GM12878 (cell line): ENCODE data around the gene LDLRAD3. TPM values are rescaled to one million over a fixed set of nuclear protein-coding genes. Genes with fewer than 3 reads are reported as not detected.

Experiments used
- ATAC-seq: fragments of 200-7000 bp; cut with Tn5 transposase; 3 replicates; pipeline ENCODE4 v1.9.1; 2020; ENCODE audit warnings: mild to moderate bottlenecking, moderate library complexity
- BruUV-seq: library from RNA; stranded (reverse); fragments of 400-500 nt; replicated peaks from 2 replicates; lab custom pipeline; 2021; lab: Mats Ljungman, UMichigan
- CTCF ChIA-PET: fragments of 300-600 bp; sonication (Branson Sonifier 250); formaldehyde crosslinking; extraction: SDS; loops from one replicate; lab custom pipeline; 2021; ENCODE audit warnings: inconsistent platforms; lab: Yijun Ruan, JAX
- POLR2A ChIA-PET: fragments of 350-600 bp; formaldehyde crosslinking; extraction: SDS; loops from one replicate; lab custom pipeline; 2021; ENCODE audit warnings: inconsistent platforms; lab: Charles Lee
- RAD21 ChIA-PET: fragments of 300-600 bp; sonication (Branson Sonifier 250); formaldehyde crosslinking; loops from one replicate; lab custom pipeline; 2023; ENCODE audit warnings: antibody characterized with exemption; ENCODE audit not compliant: unreplicated experiment; lab: Charles Lee
- SMC1A ChIA-PET: fragments of 300-600 bp; sonication (Branson Sonifier 250); formaldehyde crosslinking; loops from one replicate; lab custom pipeline; 2023; ENCODE audit not compliant: unreplicated experiment, uncharacterized antibody; lab: Charles Lee
- DNase-seq: peaks from one replicate; pipeline ENCODE4 v3.0.0-alpha.2; 2011; ENCODE audit warnings: low read depth, low spot score
- FAIRE-seq: peaks from 3 replicates; lab custom pipeline; 2011; peaks lifted over from hg19 to GRCh38; lab: Jason Lieb, UNC
- H2AFZ ChIP-seq: 2 replicates; pipeline ENCODE4 v1.6.0; 2011; ENCODE audit warnings: low read depth, low read length, control low read depth; ENCODE audit not compliant: control insufficient read depth
- H3K27ac ChIP-seq: 2 replicates; pipeline ENCODE4 v1.5.1; 2011; ENCODE audit warnings: control low read depth; ENCODE audit not compliant: control insufficient read depth, insufficient read depth
- H3K27me3 ChIP-seq, 2 experiments: replicated peaks in 1 of 2; 2 replicates each; pipeline versions ENCODE4 v1.6.0 to v1.6.1; 2011; ENCODE audit warnings: low read length in 1 of 2; ENCODE audit not compliant: control insufficient read depth in 2 of 2, insufficient read depth in 2 of 2
- H3K36me3 ChIP-seq, 2 experiments: 2 replicates each; pipeline ENCODE4 v1.5.1; 2011; ENCODE audit warnings: low read length in 1 of 2; ENCODE audit not compliant: control insufficient read depth in 2 of 2, insufficient read depth in 2 of 2
- H3K4me1 ChIP-seq: 2 replicates; pipeline ENCODE4 v1.6.1; 2011; ENCODE audit warnings: mild to moderate bottlenecking, low read length, moderate library complexity, mixed read lengths; ENCODE audit not compliant: control insufficient read depth, insufficient read depth
- H3K4me2 ChIP-seq: 2 replicates; pipeline ENCODE4 v1.6.0; 2011; ENCODE audit warnings: control low read depth; ENCODE audit not compliant: control insufficient read depth, insufficient read depth
- H3K4me3 ChIP-seq: fragments of 200-600 bp; sonication (generic); 2 replicates; pipeline ENCODE4 v1.5.1; 2016
- H3K79me2 ChIP-seq: 2 replicates; pipeline ENCODE4 v1.6.0; 2011; ENCODE audit warnings: low read length; ENCODE audit not compliant: control insufficient read depth, insufficient read depth
- H3K9ac ChIP-seq: 2 replicates; pipeline ENCODE4 v1.8.0; 2011; ENCODE audit warnings: low read length, control low read depth, mixed read lengths; ENCODE audit not compliant: control insufficient read depth, insufficient read depth
- H3K9me3 ChIP-seq: replicated peaks from 3 replicates; pipeline ENCODE4 v1.5.1; 2011; ENCODE audit warnings: mild to moderate bottlenecking, low read length; ENCODE audit not compliant: control insufficient read depth, insufficient read depth
- H4K20me1 ChIP-seq: 2 replicates; pipeline ENCODE4 v1.6.0; 2011; ENCODE audit not compliant: control insufficient read depth, insufficient read depth
- CBX5 ChIP-seq: sonication (generic); IDR thresholded peaks from 2 replicates; pipeline ENCODE4 v1.6.1; 2016; ENCODE audit warnings: low read depth, moderate library complexity, mild to moderate bottlenecking, inconsistent platforms
- E2F4 ChIP-seq: IDR thresholded peaks from 2 replicates; pipeline ENCODE4 v1.6.1; 2012; ENCODE audit warnings: low read depth, low read length, improper control_type of control experiment
- EGR1 ChIP-seq, 2 experiments: IDR thresholded peaks; 1 replicate in 1 of 2; 2 replicates in 1 of 2; pipeline ENCODE4 v1.6.1; 2011 to 2012; ENCODE audit warnings: low read depth in 2 of 2, low read length in 2 of 2, borderline replicate concordance in 1 of 2, mild to moderate bottlenecking in 1 of 2, moderate library complexity in 1 of 2
- ESRRA ChIP-seq: IDR thresholded peaks from 2 replicates; pipeline ENCODE4 v1.6.1; 2012; ENCODE audit warnings: mild to moderate bottlenecking, low read length, improper control_type of control experiment
- EZH2 ChIP-seq: IDR thresholded peaks from 2 replicates; pipeline ENCODE4 v1.6.1; 2012; ENCODE audit warnings: low read depth, mild to moderate bottlenecking, control low read depth, inconsistent platforms, low read length, borderline replicate concordance; ENCODE audit not compliant: control insufficient read depth
- LARP7 ChIP-seq: fragments of 450-650 bp; IDR thresholded peaks from 2 replicates; pipeline ENCODE4 v1.6.1; 2017; ENCODE audit warnings: mild to moderate bottlenecking
- MTA2 ChIP-seq: fragments of 450-650 bp; IDR thresholded peaks from 2 replicates; pipeline ENCODE4 v1.6.1; 2016; ENCODE audit warnings: low read depth, mild to moderate bottlenecking, moderate library complexity
- NR2C2 ChIP-seq: IDR thresholded peaks from 2 replicates; pipeline ENCODE4 v1.6.1; 2011; ENCODE audit warnings: borderline replicate concordance, low read depth; ENCODE audit not compliant: control insufficient read depth, insufficient read length
- POLR2A ChIP-seq: IDR thresholded peaks from 2 replicates; pipeline ENCODE4 v1.6.1; 2011; ENCODE audit warnings: low read depth, mild to moderate bottlenecking, low read length
- SMARCA5 ChIP-seq: fragments of 450-650 bp; IDR thresholded peaks from 2 replicates; pipeline ENCODE4 v1.6.1; 2017; ENCODE audit warnings: mild to moderate bottlenecking
- SP1 ChIP-seq: IDR thresholded peaks from one replicate; pipeline ENCODE4 v1.6.1; 2011; ENCODE audit warnings: low read depth, low read length
- SREBF2 ChIP-seq: IDR thresholded peaks from 2 replicates; pipeline ENCODE4 v1.6.1; 2012; ENCODE audit warnings: mild to moderate bottlenecking, low read length
- ZSCAN29 ChIP-seq: fragments of 450-650 bp; IDR thresholded peaks from 2 replicates; pipeline ENCODE4 v1.6.1; 2017; ENCODE audit warnings: mild to moderate bottlenecking, moderate library complexity
- WGBS: methylation state at CpG from one replicate; pipeline ENCODE4 v1.1.6; 2016; ENCODE audit warnings: low lambda C conversion rate; ENCODE audit not compliant: insufficient replicate concordance, insufficient coverage; ENCODE audit errors: missing lambda C conversion rate; 5-methylcytosine and 5-hydroxymethylcytosine counted together
- in situ Hi-C: fragments of 300-500 bp; cut with MboI; formaldehyde crosslinking; loops from 9 replicates; pipeline ENCODE4 v1.14.3; 2018; ENCODE audit warnings: mixed read lengths
- intact Hi-C: fragments of 100-400 bp; cut with micrococcal nuclease; formaldehyde crosslinking; loops from one replicate; pipeline ENCODE4 v1.14.2; 2022; ENCODE audit not compliant: unreplicated experiment
- polyA plus RNA-seq, 11 experiments: library from polyadenylated mRNA; depleted of rRNA in 4 of 11; unstranded in 6 of 11; stranded (reverse) in 5 of 11; fragments of >200 nt; fragmentation: Nextera tagmentation in 4 of 11; fragmentation: Illumina TruSeq in 1 of 11; extraction: Ambion mirVana in 4 of 11; extraction: Trizol in 1 of 11; gene quantifications; 1 replicate in 1 of 11; 2 replicates in 10 of 11; pipeline versions ENCODE4 v1.2.1 to v1.2.3, GENCODE V29; 2011 to 2016; ENCODE audit warnings: inconsistent platforms in 2 of 11, missing spikeins in 2 of 11, low read depth in 1 of 11
- total RNA-seq, 4 experiments: library from RNA; depleted of rRNA in 3 of 4; stranded (reverse); fragments of >200 nt in 3 of 4; fragmentation: Illumina TruSeq in 1 of 4; extraction: Trizol in 1 of 4; gene quantifications; 2 replicates each; pipeline versions ENCODE4 v1.2.1 to v1.2.3, GENCODE V29; 2013 to 2021
- TF ChIP-seq, protein P1 (sequence below): fragments of 450-650 bp; IDR thresholded peaks from 2 replicates; pipeline ENCODE4 v1.6.1; 2018; ENCODE audit warnings: mild to moderate bottlenecking, low read depth, moderate library complexity; ENCODE audit not compliant: partially characterized antibody
- TF ChIP-seq, protein P2 (sequence below): IDR thresholded peaks from 2 replicates; pipeline ENCODE4 v1.6.1; 2012; ENCODE audit warnings: low read length, inconsistent platforms

Gene LDLRAD3
- total and polyA plus RNA-seq, 10 of the 15 experiments (the other 5 are each of a cell fraction or from before 2014, with no cell fraction given), result 2.5 to 17.2 (median 10.7) TPM

- TF ChIP-seq, protein P1, sequence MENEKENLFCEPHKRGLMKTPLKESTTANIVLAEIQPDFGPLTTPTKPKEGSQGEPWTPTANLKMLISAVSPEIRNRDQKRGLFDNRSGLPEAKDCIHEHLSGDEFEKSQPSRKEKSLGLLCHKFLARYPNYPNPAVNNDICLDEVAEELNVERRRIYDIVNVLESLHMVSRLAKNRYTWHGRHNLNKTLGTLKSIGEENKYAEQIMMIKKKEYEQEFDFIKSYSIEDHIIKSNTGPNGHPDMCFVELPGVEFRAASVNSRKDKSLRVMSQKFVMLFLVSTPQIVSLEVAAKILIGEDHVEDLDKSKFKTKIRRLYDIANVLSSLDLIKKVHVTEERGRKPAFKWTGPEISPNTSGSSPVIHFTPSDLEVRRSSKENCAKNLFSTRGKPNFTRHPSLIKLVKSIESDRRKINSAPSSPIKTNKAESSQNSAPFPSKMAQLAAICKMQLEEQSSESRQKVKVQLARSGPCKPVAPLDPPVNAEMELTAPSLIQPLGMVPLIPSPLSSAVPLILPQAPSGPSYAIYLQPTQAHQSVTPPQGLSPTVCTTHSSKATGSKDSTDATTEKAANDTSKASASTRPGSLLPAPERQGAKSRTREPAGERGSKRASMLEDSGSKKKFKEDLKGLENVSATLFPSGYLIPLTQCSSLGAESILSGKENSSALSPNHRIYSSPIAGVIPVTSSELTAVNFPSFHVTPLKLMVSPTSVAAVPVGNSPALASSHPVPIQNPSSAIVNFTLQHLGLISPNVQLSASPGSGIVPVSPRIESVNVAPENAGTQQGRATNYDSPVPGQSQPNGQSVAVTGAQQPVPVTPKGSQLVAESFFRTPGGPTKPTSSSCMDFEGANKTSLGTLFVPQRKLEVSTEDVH, result no peak
- no peak for TF ChIP-seq POLR2A
Measured at GRCh38 chr11:36094164-36094563, 150.3 kb downstream of the LDLRAD3 start (continued).

DNA sequence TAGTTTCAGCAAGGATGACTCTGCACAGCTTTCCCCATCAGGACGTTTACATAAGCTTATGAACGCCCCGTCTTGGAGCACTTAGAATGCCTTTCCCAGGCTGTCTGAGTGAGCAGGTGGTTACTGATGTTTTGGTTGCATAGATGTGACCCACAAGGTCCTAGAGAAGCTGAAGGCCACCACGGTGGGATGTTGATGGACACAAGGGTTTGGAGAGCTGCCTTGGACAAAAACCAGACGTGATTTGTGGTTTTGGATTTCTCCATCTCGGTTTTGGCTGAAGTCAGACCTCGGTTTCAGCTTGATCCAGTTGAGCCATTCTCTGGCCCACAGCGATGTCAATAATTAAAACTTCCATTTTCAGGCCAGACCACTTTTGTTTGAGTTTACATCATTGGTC, 151.9 kb downstream of the LDLRAD3 start:
- in situ Hi-C loops (no loop called here), intact Hi-C loops (no loop called here)
- no peak overlapping the region for H3K9ac ChIP-seq
- H4K20me1 ChIP-seq, result no peaks in the 10 kb centered on the region
- DNase-seq (no peak), ATAC-seq (no peak), FAIRE-seq (no peak)
- CTCF ChIA-PET, result interaction anchor here (0.6 to 0.7 kb wide), 2 partner anchors 98 to 490 kb away, joined by 3 to 4 read pairs; no protein-coding TSS in a partner anchor
- H3K4me1 ChIP-seq, result no peaks in the 10 kb centered on the region
- H3K79me2 ChIP-seq, result no peaks in the 10 kb centered on the region
- no peak overlapping the region for H3K4me2 ChIP-seq
- WGBS, result 37% methylated on average over 8 of the region's 8 CpGs
- RAD21 ChIA-PET, result no interaction called here
- H3K9me3 ChIP-seq, result no peaks in the 10 kb centered on the region; the same call in 2 of the 3 replicates
- TF ChIP-seq EGR1 (IDR thresholded peaks at IDR 0.05; ENCODE audit: borderline replicate concordance in 1 of 2, low read depth in 2 of 2, low read length in 2 of 2) (no peak), SMARCA5 (no peak), SP1 (no peak), E2F4 (no peak), NR2C2 (no peak), LARP7 (no peak), EZH2 (no peak), CBX5 (no peak), ZSCAN29 (no peak), ESRRA (no peak), SREBF2 (no peak), MTA2 (no peak)
- TF ChIP-seq, protein P2, sequence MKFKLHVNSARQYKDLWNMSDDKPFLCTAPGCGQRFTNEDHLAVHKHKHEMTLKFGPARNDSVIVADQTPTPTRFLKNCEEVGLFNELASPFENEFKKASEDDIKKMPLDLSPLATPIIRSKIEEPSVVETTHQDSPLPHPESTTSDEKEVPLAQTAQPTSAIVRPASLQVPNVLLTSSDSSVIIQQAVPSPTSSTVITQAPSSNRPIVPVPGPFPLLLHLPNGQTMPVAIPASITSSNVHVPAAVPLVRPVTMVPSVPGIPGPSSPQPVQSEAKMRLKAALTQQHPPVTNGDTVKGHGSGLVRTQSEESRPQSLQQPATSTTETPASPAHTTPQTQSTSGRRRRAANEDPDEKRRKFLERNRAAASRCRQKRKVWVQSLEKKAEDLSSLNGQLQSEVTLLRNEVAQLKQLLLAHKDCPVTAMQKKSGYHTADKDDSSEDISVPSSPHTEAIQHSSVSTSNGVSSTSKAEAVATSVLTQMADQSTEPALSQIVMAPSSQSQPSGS, result no peak
- POLR2A ChIA-PET, result no interaction called here
- H3K27ac ChIP-seq, result no peak overlapping the region
- no TSS peak for BruUV-seq
- H3K36me3 ChIP-seq, result no peaks in the 10 kb centered on the region
- SMC1A ChIA-PET, result interaction anchor here (0.6 to 2.1 kb wide), 3 partner anchors 10 to 26 kb away, joined by 3 to 13 read pairs (median 3); no protein-coding TSS in a partner anchor
- H2AFZ ChIP-seq, result no peak overlapping the region
- H3K4me3 ChIP-seq, result no peak overlapping the region
- H3K27me3 ChIP-seq, result peaks cover 2% of the 10 kb centered on the region in 2 experiments; a peak in 1 of 4 replicates
